Mucosa of descending colon (tissue), 3 donors: ENCODE data around the gene FIS1. TPM values are rescaled to one million over a fixed set of nuclear protein-coding genes. Genes with fewer than 3 reads are reported as not detected.

Experiments used
- ATAC-seq: fragments of 200-7000 bp; cut with Tn5 transposase; one replicate; pipeline ENCODE4 v1.9.1; 2020; ENCODE audit warnings: mild to moderate bottlenecking, moderate library complexity
- DNase-seq, 3 donors: peaks; one replicate each; pipeline ENCODE4 v3.0.0-alpha.2; 2020
- H3K36me3 ChIP-seq: fragments of 200-600 bp; one replicate; pipeline ENCODE4 v1.8.0; 2021; ENCODE audit warnings: low read depth, mild to moderate bottlenecking
- H3K4me1 ChIP-seq: fragments of 200-600 bp; one replicate; pipeline ENCODE4 v1.8.0; 2021; ENCODE audit warnings: low read depth, mild to moderate bottlenecking
- H3K4me3 ChIP-seq: fragments of 200-600 bp; one replicate; pipeline ENCODE4 v1.8.0; 2021; ENCODE audit warnings: mild to moderate bottlenecking
- H3K9me3 ChIP-seq: fragments of 200-600 bp; one replicate; pipeline ENCODE4 v1.8.0; 2021; ENCODE audit warnings: mild to moderate bottlenecking
- CTCF ChIP-seq: fragments of 200-600 bp; IDR thresholded peaks from one replicate; pipeline ENCODE4 v1.8.0; 2022; ENCODE audit warnings: antibody characterized with exemption, mild to moderate bottlenecking
- intact Hi-C, 2 donors: fragments of 100-400 bp; cut with DNase I in 1 of 2; cut with micrococcal nuclease in 1 of 2; formaldehyde crosslinking; loops; one replicate each; pipeline versions ENCODE4 v1.11.0 to v1.11.1; 2022; cut with DNase I, micrococcal nuclease
- total RNA-seq, 3 donors: library from RNA; stranded (reverse); fragmentation: NEBNext Ultra II Directional in 2 of 3; extraction: Animal tissue kit (Norgen Biotek cat#: 25700) in 2 of 3; gene quantifications; one replicate each; pipeline versions ENCODE4 v1.2.1 to v1.2.4, GENCODE V29; 2021 to 2023
- donor health status: DM: no; HTN: no; CAD: no; lungs with moderate emphysema.
- donor health status: DM: no; HTN: no; CAD: no.
- donor health status: DM: no; HTN: yes; CAD: no.

FIS1 gene
- total RNA-seq, 3 donors from 2014 or later, result 131 to 168 (median 134) TPM

GRCh38 chr7:101195884-101196283, 49.0 kb downstream of the FIS1 start:
- Histone ChIP-seq H3K36me3 (no peaks in the 10 kb centered on the region), H3K4me1 (peaks cover 3% of the 10 kb centered on the region), H3K4me3 (no peak overlapping the region), H3K9me3 (no peaks in the 10 kb centered on the region)
- TF ChIP-seq CTCF, result no peak
- intact Hi-C loops, result no loop called here
- ATAC-seq, result no peak
- no peak for DNase-seq

Other genes with a start within 250 kb of the FIS1 start
- 10 to 100 TPM; 12.4 to 28.4 (median 22.2) TPM for gene MUC17, start 225.0 kb downstream of the FIS1 start, total RNA-seq
- gene TRIM56, start 159.6 kb downstream of the FIS1 start, total RNA-seq, result 10 to 100 TPM; 47.9 to 55.3 (median 53.9) TPM
- gene SERPINE1, start 118.0 kb downstream of the FIS1 start, total RNA-seq, result 1 to 10 TPM in 2 of 3 donors, under 1 TPM in 1; 0.55 to 2.9 (median 1.6) TPM
- 10 to 100 TPM; 32.3 to 83.6 (median 63.9) TPM for gene AP1S1, start 90.6 kb downstream of the FIS1 start, total RNA-seq
- gene VGF, start 79.5 kb downstream of the FIS1 start, total RNA-seq, result under 1 TPM; 0.38 to 0.84 (median 0.46) TPM
- not detected for gene NAT16, start 64.8 kb downstream of the FIS1 start, total RNA-seq
- gene MOGAT3, start 44.0 kb downstream of the FIS1 start, total RNA-seq, result 10 to 100 TPM; 27.9 to 66.2 (median 58.3) TPM
- 10 to 100 TPM; 72.9 to 91.8 (median 87.2) TPM for gene PLOD3, start 27.5 kb downstream of the FIS1 start, total RNA-seq
- gene ZNHIT1, start 26.9 kb downstream of the FIS1 start, total RNA-seq, result 10 to 100 TPM; 58.7 to 97.0 (median 79.0) TPM
- 10 to 100 TPM; 14.6 to 23.7 (median 15.9) TPM for gene CLDN15, start 7.3 kb downstream of the FIS1 start, total RNA-seq
- 10 to 100 TPM in 1 of 3 donors, 1 to 10 TPM in 2; 5.0 to 23.5 (median 5.5) TPM for gene IFT22, start 76.7 kb upstream of the FIS1 start, total RNA-seq
- gene COL26A1, start 117.8 kb upstream of the FIS1 start, total RNA-seq, result not detected